ENCODE results near the gene MYLK4. TPM values are rescaled to one million over a fixed set of nuclear protein-coding genes. Genes with fewer than 3 reads are reported as not detected.

Gene MYLK4
- total RNA-seq, 6 experiments from 2014 or later = 0.10 to 0.21 (median 0.12) TPM

GRCh38 chr6:2716936-2717700 is 33.6 kb downstream of the MYLK4 start:
- Mint-ChIP-seq H3K27ac (no peak overlapping the region), H3K36me3 (ENCODE audit: low read depth) (no peaks in the 10 kb centered on the region), H3K27me3 (ENCODE audit: insufficient read depth) (peaks cover 6% of the 10 kb centered on the region), H3K4me3 (no peak overlapping the region), H3K4me1 (ENCODE audit: low read depth) (peaks cover 38% of the 10 kb centered on the region), H3K9me3 (0 out of 2 replicates have a peak, but pooled peaks cover 7% of the 10 kb centered on the region)
- no peak for TF ChIP-seq CTCF (IDR thresholded peaks at IDR 0.05)
- no peak for DNase-seq

- no peak overlapping the region for H3K27ac Mint-ChIP-seq
- no peak for TF ChIP-seq CTCF (IDR thresholded peaks at IDR 0.05)
- DNase-seq = no peak
- peaks cover 8% of the 10 kb centered on the region for H3K9me3 Mint-ChIP-seq
- H3K4me1 Mint-ChIP-seq (ENCODE audit: low read depth) = peaks cover 38% of the 10 kb centered on the region
- H3K27me3 Mint-ChIP-seq (ENCODE audit: insufficient read depth) = peaks cover 4% of the 10 kb centered on the region
- H3K4me3 Mint-ChIP-seq = no peak overlapping the region
- H3K36me3 Mint-ChIP-seq (ENCODE audit: low read depth) = peaks cover 8% of the 10 kb centered on the region
Measured at GRCh38 chr6:2715737-2716136, 35.0 kb downstream of the MYLK4 start.

- 0 out of 2 replicates have a peak, but pooled peaks have one; percentile 7 for TF ChIP-seq CTCF (IDR thresholded peaks at IDR 0.05)
- Mint-ChIP-seq H3K27me3 (ENCODE audit: insufficient read depth) (peaks cover 13% of the 10 kb centered on the region), H3K4me3 (peak overlapping the region; percentile 41), H3K27ac (peak overlapping the region; percentile 69), H3K36me3 (ENCODE audit: low read depth) (peaks cover 16% of the 10 kb centered on the region), H3K9me3 (peaks cover 16% of the 10 kb centered on the region), H3K4me1 (ENCODE audit: low read depth) (peaks cover 37% of the 10 kb centered on the region)
- peak; percentile 82 for DNase-seq
Measured at GRCh38 chr6:2714111-2714895, 36.4 kb downstream of the MYLK4 start.

GRCh38 chr6:2713473-2714110 is 37.1 kb downstream of the MYLK4 start:
- no peak for DNase-seq
- no peak overlapping the region for H3K4me3 Mint-ChIP-seq
- peaks cover 30% of the 10 kb centered on the region for H3K4me1 Mint-ChIP-seq (ENCODE audit: low read depth)
- peak overlapping the region; percentile 69 for H3K27ac Mint-ChIP-seq
- H3K36me3 Mint-ChIP-seq (ENCODE audit: low read depth) = peaks cover 16% of the 10 kb centered on the region
- TF ChIP-seq CTCF (IDR thresholded peaks at IDR 0.05) = no peak
- peaks cover 16% of the 10 kb centered on the region for H3K9me3 Mint-ChIP-seq
- peaks cover 18% of the 10 kb centered on the region for H3K27me3 Mint-ChIP-seq (ENCODE audit: insufficient read depth)

GRCh38 chr6:2712102-2712501 is 38.6 kb downstream of the MYLK4 start:
- TF ChIP-seq CTCF (IDR thresholded peaks at IDR 0.05) = no peak
- Mint-ChIP-seq H3K9me3 (peaks cover 16% of the 10 kb centered on the region), H3K4me1 (ENCODE audit: low read depth) (peaks cover 27% of the 10 kb centered on the region), H3K36me3 (ENCODE audit: low read depth) (peaks cover 16% of the 10 kb centered on the region), H3K27me3 (ENCODE audit: insufficient read depth) (peaks cover 18% of the 10 kb centered on the region), H3K4me3 (no peak overlapping the region), H3K27ac (no peak overlapping the region)
- DNase-seq = no peak
